Measurements from ENCODE around the gene ANKAR.
"Not testable (repeated sequence)": the region's sequence is repeated elsewhere in the genome, so short reads cannot be mapped to it uniquely, and the experiment has no call there.

Gene ANKAR

DNA sequence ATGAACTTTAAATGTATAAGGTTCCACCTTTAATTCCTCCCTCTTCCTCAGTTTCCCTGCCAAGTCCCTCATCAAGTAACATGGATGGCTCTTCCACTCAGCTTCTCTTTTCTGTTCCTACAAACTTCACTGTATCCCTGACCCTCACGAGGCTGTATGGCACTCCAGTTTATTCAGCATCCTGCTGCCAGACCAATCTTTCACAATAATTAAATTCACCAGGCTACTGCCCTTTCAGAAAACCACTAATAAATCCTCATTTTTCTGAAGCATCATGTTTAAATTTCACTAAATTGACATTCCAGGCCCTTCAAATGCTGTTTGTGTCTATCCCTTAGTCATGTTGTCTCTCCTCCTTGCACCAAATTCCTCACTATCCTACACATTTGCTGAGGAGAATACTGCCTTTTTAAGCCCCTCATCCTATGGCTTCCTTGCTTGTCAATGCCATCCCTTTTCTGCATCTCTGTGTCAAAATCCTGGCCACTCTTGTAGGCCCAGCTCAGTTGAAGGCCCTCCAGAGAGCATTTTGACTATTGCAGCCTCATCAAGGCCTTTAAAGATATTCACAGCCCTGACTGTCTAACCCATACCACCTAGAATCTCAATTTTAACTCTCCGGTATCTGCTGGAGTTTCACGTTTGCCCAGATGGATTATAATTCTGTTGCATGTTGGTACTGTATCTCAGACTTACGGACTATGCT lies 36.0 kb upstream of the ANKAR start:
- Histone ChIP-seq H3K9me3 (ENCODE audit: control insufficient read depth in 1 of 2, low read length in 2 of 2) (no peaks in the 10 kb centered on the region), H3K27ac (ENCODE audit: low read depth, low read length) (no peak overlapping the region), H3K9ac (ENCODE audit: low read depth in 1 of 2, low read length in 2 of 2) (no peak overlapping the region), H3K36me3 (ENCODE audit: control insufficient read depth in 1 of 2, insufficient read depth in 2 of 2, low read length in 2 of 2) (no peaks in the 10 kb centered on the region), H3K27me3 (ENCODE audit: control insufficient read depth in 1 of 2, insufficient read depth in 2 of 2, low read length in 2 of 2) (no peaks in the 10 kb centered on the region), H3K4me3 (ENCODE audit: low read depth in 1 of 2, low read length in 2 of 2) (no peak overlapping the region), H3K4me1 (ENCODE audit: control insufficient read depth in 1 of 2, insufficient read depth in 2 of 2, low read length in 2 of 2) (peaks cover 9 to 37% of the 10 kb centered on the region in 2 donors)

DNA sequence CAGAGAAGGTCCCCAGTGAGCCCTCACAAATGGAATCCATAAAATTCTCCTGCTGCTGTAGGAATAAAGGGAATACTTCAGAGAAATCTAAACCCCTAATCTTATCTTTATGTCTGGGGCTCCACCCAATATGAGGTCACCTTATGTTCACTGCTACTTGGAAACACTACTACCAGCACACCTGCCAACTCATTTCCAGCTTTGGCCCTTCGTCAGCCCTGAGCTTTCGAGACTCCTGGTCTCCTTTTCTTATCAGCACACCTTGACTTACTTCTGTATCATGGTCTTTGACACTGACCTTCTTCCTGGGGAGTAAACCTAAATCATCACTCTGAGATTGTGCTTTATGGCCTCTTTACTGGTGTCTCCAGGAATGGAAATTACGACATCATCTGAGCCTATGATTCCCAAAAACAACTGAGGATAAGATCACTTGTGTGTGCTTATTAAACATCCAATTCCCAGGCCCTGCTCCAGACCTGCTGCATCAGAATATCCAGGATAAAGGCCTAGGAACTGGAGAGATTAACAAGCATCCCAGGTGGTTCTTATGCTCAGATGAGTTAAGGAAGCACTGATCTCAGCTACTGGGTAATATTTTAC lies 35.4 kb upstream of the ANKAR start:
- Histone ChIP-seq H3K27ac (ENCODE audit: low read depth, low read length) (no peak overlapping the region), H3K27me3 (ENCODE audit: control insufficient read depth in 1 of 2, insufficient read depth in 2 of 2, low read length in 2 of 2) (no peaks in the 10 kb centered on the region), H3K9me3 (ENCODE audit: control insufficient read depth in 1 of 2, low read length in 2 of 2) (no peaks in the 10 kb centered on the region), H3K4me1 (ENCODE audit: control insufficient read depth in 1 of 2, insufficient read depth in 2 of 2, low read length in 2 of 2) (peaks cover 9 to 37% of the 10 kb centered on the region in 2 donors), H3K9ac (ENCODE audit: low read depth in 1 of 2, low read length in 2 of 2) (no peak overlapping the region), H3K4me3 (ENCODE audit: low read depth in 1 of 2, low read length in 2 of 2) (peak overlapping the region in 1 of 2 donors; percentile 7), H3K36me3 (ENCODE audit: control insufficient read depth in 1 of 2, insufficient read depth in 2 of 2, low read length in 2 of 2) (no peaks in the 10 kb centered on the region)

DNA sequence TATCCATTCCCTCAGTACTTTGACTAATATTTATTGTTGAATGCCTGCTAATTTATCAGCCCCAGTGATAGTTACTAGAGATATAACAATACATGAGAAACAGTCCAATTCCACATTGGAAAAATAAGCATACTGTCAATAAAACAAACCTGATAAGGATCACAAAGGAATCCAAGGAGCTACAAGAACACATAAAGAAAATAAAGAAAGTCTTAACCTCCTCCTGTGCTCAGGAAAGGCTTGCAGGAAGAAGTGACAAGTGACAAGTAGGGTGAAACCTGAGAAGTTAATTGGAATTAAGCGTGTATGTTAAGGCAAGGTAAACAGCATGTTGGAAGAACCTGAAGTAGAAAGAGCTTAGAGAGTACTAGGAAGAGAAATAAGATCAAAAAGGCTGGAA lies 33.5 kb upstream of the ANKAR start:
- no peaks in the 10 kb centered on the region for H3K9me3 ChIP-seq (ENCODE audit: control insufficient read depth in 1 of 2, low read length in 2 of 2)
- peaks cover 9 to 25% of the 10 kb centered on the region in 2 donors for H3K4me1 ChIP-seq (ENCODE audit: control insufficient read depth in 1 of 2, insufficient read depth in 2 of 2, low read length in 2 of 2)
- H3K27ac ChIP-seq (ENCODE audit: low read depth, low read length), result no peak overlapping the region
- no peak overlapping the region for H3K4me3 ChIP-seq (ENCODE audit: low read depth in 1 of 2, low read length in 2 of 2)
- H3K36me3 ChIP-seq (ENCODE audit: control insufficient read depth in 1 of 2, insufficient read depth in 2 of 2, low read length in 2 of 2), result no peaks in the 10 kb centered on the region
- H3K9ac ChIP-seq (ENCODE audit: low read depth in 1 of 2, low read length in 2 of 2), result no peak overlapping the region
- H3K27me3 ChIP-seq (ENCODE audit: control insufficient read depth in 1 of 2, insufficient read depth in 2 of 2, low read length in 2 of 2), result no peaks in the 10 kb centered on the region

DNA sequence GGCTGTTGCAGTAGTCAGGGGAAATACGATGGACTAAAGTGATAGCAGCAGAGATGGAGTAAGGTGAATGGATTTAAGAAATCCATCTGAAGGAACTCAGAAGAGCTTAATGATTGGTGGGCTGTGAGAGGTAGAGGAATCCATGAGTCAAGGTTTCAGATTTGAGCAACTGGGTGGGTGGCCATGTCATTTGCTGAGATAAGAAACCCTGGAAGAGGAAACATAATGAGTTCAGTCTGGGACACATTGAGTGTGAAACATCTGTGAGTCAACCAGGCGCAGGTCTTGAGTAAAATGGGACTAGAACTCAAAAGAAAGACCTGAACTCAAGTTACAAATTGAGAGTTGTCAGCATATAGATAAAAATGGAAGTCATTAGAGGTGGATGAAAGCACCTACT lies 32.9 kb upstream of the ANKAR start:
- H3K4me1 ChIP-seq (ENCODE audit: control insufficient read depth in 1 of 2, insufficient read depth in 2 of 2, low read length in 2 of 2), result peaks cover 9 to 25% of the 10 kb centered on the region in 2 donors
- no peaks in the 10 kb centered on the region for H3K36me3 ChIP-seq (ENCODE audit: control insufficient read depth in 1 of 2, insufficient read depth in 2 of 2, low read length in 2 of 2)
- H3K4me3 ChIP-seq (ENCODE audit: low read depth in 1 of 2, low read length in 2 of 2), result no peak overlapping the region
- no peak overlapping the region for H3K9ac ChIP-seq (ENCODE audit: low read depth in 1 of 2, low read length in 2 of 2)
- H3K9me3 ChIP-seq (ENCODE audit: control insufficient read depth in 1 of 2, low read length in 2 of 2), result no peaks in the 10 kb centered on the region
- H3K27ac ChIP-seq (ENCODE audit: low read depth, low read length), result no peak overlapping the region
- H3K27me3 ChIP-seq (ENCODE audit: control insufficient read depth in 1 of 2, insufficient read depth in 2 of 2, low read length in 2 of 2), result no peaks in the 10 kb centered on the region

DNA sequence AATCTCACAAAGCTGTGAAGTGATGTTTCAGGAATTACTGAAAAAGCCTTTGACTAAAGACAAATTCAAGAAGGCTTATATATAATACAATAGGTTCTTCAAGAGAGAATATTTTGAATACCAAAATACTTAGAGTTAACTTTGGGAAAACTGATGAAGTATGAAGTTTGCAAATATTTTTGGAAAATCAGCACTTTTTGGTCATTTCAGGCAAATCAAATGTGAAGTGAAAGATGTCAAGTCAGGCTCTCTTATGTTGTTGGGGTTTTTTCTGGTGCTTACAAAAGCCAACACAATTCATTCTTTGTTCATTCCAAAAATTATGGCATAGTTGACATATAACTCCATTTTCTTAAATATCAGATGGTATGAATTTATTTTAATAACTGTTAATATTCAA lies 27.9 kb upstream of the ANKAR start:
- H3K27me3 ChIP-seq (ENCODE audit: control insufficient read depth in 1 of 2, insufficient read depth in 2 of 2, low read length in 2 of 2), result no peaks in the 10 kb centered on the region
- no peak overlapping the region for H3K27ac ChIP-seq (ENCODE audit: low read depth, low read length)
- no peaks in the 10 kb centered on the region for H3K36me3 ChIP-seq (ENCODE audit: control insufficient read depth in 1 of 2, insufficient read depth in 2 of 2, low read length in 2 of 2)
- no peak overlapping the region for H3K9ac ChIP-seq (ENCODE audit: low read depth in 1 of 2, low read length in 2 of 2)
- peaks cover under 1 to 2% of the 10 kb centered on the region in 2 donors for H3K4me1 ChIP-seq (ENCODE audit: control insufficient read depth in 1 of 2, insufficient read depth in 2 of 2, low read length in 2 of 2)
- no peak overlapping the region for H3K4me3 ChIP-seq (ENCODE audit: low read depth in 1 of 2, low read length in 2 of 2)
- H3K9me3 ChIP-seq (ENCODE audit: control insufficient read depth in 1 of 2, low read length in 2 of 2), result no peaks in the 10 kb centered on the region

DNA sequence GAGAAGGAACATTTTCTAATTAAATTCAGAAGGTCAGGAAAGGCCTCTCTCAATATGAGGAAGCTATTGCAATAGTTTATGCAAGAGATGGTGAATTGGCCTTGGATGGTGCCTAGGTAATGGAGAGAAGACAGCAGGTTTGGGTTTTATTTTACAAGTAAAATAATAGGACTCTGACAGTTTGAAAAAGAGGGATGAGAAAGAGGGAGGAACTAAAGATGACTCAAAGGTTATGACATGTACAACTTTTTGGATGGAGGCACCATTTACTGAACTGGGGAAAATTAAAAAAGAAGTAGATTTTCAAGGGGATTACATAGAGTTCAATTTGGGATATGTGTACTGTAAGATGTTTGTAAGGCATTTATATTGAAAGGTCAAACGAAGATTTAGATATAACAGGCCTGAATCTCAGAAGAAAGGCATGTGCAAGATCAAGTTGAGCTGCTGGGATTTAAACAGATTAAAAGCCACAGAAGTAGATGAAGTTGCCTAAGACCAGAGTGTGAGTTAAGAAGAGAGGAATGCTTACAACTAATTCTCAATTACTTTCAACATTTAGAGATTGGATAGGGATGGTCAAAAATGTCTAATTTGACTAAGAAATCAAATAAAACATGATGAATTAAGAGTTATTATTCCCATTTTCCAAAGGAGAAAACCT lies 25.5 kb upstream of the ANKAR start:
- Histone ChIP-seq H3K27me3 (ENCODE audit: control insufficient read depth in 1 of 2, insufficient read depth in 2 of 2, low read length in 2 of 2) (no peaks in the 10 kb centered on the region), H3K36me3 (ENCODE audit: control insufficient read depth in 1 of 2, insufficient read depth in 2 of 2, low read length in 2 of 2) (no peaks in the 10 kb centered on the region), H3K9ac (ENCODE audit: low read depth in 1 of 2, low read length in 2 of 2) (no peak overlapping the region), H3K9me3 (ENCODE audit: control insufficient read depth in 1 of 2, low read length in 2 of 2) (no peaks in the 10 kb centered on the region), H3K4me1 (ENCODE audit: control insufficient read depth in 1 of 2, insufficient read depth in 2 of 2, low read length in 2 of 2) (no peaks in the 10 kb centered on the region), H3K27ac (ENCODE audit: low read depth, low read length) (no peak overlapping the region), H3K4me3 (ENCODE audit: low read depth in 1 of 2, low read length in 2 of 2) (no peak overlapping the region)

DNA sequence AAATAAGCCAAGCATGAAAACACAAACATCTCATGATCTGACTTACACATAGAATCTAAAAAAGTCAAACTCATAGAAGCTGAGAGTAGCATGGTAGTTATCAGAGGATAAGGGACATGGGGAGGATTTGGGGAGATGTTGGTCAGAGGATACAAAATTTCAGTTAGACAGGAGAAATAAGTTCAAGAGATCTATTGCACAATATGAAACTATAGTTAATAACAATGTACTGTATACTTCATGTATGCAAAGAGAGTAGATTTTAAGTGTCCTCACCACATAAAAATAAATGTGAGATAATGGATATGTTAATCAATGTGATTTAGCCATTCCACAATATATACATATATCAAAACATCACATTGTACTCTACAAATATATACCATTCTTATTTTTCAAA lies 23.2 kb upstream of the ANKAR start:
- H3K4me3 ChIP-seq (ENCODE audit: low read depth in 1 of 2, low read length in 2 of 2), result no peak overlapping the region
- H3K27me3 ChIP-seq (ENCODE audit: control insufficient read depth in 1 of 2, insufficient read depth in 2 of 2, low read length in 2 of 2), result no peaks in the 10 kb centered on the region
- H3K4me1 ChIP-seq (ENCODE audit: control insufficient read depth in 1 of 2, insufficient read depth in 2 of 2, low read length in 2 of 2), result no peaks in the 10 kb centered on the region
- no peak overlapping the region for H3K27ac ChIP-seq (ENCODE audit: low read depth, low read length)
- H3K9me3 ChIP-seq (ENCODE audit: control insufficient read depth in 1 of 2, low read length in 2 of 2), result no peaks in the 10 kb centered on the region
- no peaks in the 10 kb centered on the region for H3K36me3 ChIP-seq (ENCODE audit: control insufficient read depth in 1 of 2, insufficient read depth in 2 of 2, low read length in 2 of 2)
- no peak overlapping the region for H3K9ac ChIP-seq (ENCODE audit: low read depth in 1 of 2, low read length in 2 of 2)

DNA sequence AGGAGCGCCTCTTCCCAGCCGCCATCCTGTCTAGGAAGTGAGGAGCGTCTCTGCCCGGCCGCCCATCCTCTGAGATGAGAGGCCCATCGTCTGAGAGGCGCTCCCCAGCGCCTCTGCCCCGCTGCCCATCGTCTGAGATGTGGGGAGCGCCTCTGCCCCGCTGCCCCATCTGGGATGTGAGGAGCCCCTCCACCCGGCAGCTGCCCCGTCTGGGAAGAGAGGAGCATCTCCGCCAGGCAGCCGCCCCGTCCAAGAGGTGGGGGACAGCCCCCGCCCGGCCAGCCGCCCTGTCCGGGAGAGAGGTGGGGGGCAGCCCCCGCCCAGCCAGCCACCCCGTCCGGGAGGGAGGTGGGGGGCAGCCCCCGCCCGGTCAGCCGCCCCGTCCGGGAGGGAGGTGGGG lies 21.0 kb upstream of the ANKAR start:
- H3K9me3 ChIP-seq (ENCODE audit: control insufficient read depth in 1 of 2, low read length in 2 of 2); H3K27ac ChIP-seq (ENCODE audit: low read depth, low read length); H3K36me3 ChIP-seq (ENCODE audit: control insufficient read depth in 1 of 2, insufficient read depth in 2 of 2, low read length in 2 of 2); H3K27me3 ChIP-seq (ENCODE audit: control insufficient read depth in 1 of 2, insufficient read depth in 2 of 2, low read length in 2 of 2); H3K9ac ChIP-seq (ENCODE audit: low read depth in 1 of 2, low read length in 2 of 2); H3K4me3 ChIP-seq (ENCODE audit: low read depth in 1 of 2, low read length in 2 of 2): not testable (repeated sequence)
- peaks cover 3 to 12% of the 10 kb centered on the region in 2 donors for H3K4me1 ChIP-seq (ENCODE audit: control insufficient read depth in 1 of 2, insufficient read depth in 2 of 2, low read length in 2 of 2)

DNA sequence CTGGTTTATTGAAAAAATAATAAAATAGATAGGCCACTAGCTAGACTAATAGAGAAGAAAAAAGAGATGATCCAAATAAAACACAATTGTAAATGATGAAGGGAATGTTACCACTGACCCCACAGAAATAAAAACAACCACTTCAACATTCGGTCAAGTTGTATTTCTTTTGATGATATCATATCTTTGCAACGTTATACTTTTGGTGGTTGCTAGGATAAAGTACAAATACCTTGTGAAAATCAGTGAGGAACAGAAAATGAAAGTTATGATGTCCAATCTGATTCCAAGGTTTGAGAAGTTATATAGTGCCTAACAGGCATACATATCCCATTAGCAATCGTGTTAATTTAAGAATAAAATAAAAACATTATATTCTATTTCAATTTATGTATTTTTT lies 19.8 kb upstream of the ANKAR start:
- Histone ChIP-seq H3K27ac (ENCODE audit: low read depth, low read length) (no peak overlapping the region), H3K9me3 (ENCODE audit: control insufficient read depth in 1 of 2, low read length in 2 of 2) (no peaks in the 10 kb centered on the region), H3K36me3 (ENCODE audit: control insufficient read depth in 1 of 2, insufficient read depth in 2 of 2, low read length in 2 of 2) (no peaks in the 10 kb centered on the region), H3K9ac (ENCODE audit: low read depth in 1 of 2, low read length in 2 of 2) (no peak overlapping the region), H3K4me1 (ENCODE audit: control insufficient read depth in 1 of 2, insufficient read depth in 2 of 2, low read length in 2 of 2) (peaks cover 3 to 13% of the 10 kb centered on the region in 2 donors), H3K27me3 (ENCODE audit: control insufficient read depth in 1 of 2, insufficient read depth in 2 of 2, low read length in 2 of 2) (no peaks in the 10 kb centered on the region), H3K4me3 (ENCODE audit: low read depth in 1 of 2, low read length in 2 of 2) (no peak overlapping the region)

DNA sequence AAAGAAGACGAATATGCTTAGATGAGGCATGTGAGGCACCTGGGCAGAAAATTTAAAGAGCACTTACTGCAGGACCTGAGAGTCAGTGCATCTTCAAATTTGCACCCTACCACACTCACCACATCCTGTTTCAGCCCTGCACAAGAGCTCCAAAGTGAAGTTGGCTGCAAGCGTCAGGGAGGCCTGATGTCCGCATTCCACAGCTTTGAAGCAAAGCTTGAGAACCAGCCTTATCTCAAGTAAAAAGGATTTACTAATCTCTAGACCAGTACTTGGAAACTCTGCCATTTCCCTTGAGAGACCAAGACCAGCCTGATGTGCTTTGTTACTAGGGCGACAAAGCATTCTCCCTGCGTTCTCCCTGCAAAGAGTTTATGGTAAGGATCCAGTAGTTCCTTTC lies 16.6 kb upstream of the ANKAR start:
- Histone ChIP-seq H3K27me3 (ENCODE audit: control insufficient read depth in 1 of 2, insufficient read depth in 2 of 2, low read length in 2 of 2) (no peaks in the 10 kb centered on the region), H3K36me3 (ENCODE audit: control insufficient read depth in 1 of 2, insufficient read depth in 2 of 2, low read length in 2 of 2) (no peaks in the 10 kb centered on the region), H3K9me3 (ENCODE audit: control insufficient read depth in 1 of 2, low read length in 2 of 2) (no peaks in the 10 kb centered on the region), H3K27ac (ENCODE audit: low read depth, low read length) (no peak overlapping the region), H3K4me3 (ENCODE audit: low read depth in 1 of 2, low read length in 2 of 2) (no peak overlapping the region), H3K9ac (ENCODE audit: low read depth in 1 of 2, low read length in 2 of 2) (no peak overlapping the region), H3K4me1 (ENCODE audit: control insufficient read depth in 1 of 2, insufficient read depth in 2 of 2, low read length in 2 of 2) (peaks cover 15 to 31% of the 10 kb centered on the region in 2 donors)
